Sigmoid colon (tissue), 7 donors: Measurements from ENCODE around the gene ISCU. TPM values are rescaled to one million over a fixed set of nuclear protein-coding genes. Genes with fewer than 3 reads are reported as not detected.

Source experiments
- DNase-seq: peaks from one replicate; pipeline ENCODE4 v3.0.0-alpha.2; 2019
- H3K27ac ChIP-seq, 4 donors: fragments of 200-600 bp; sonication (generic); one replicate each; pipeline ENCODE4 v1.5.1; 2016 to 2019; ENCODE audit warnings: mild to moderate bottlenecking in 1 of 4
- H3K27me3 ChIP-seq, 3 donors: fragments of 200-600 bp; sonication (generic); one replicate each; pipeline ENCODE4 v1.5.1; 2019; ENCODE audit warnings: mild to moderate bottlenecking in 1 of 3
- H3K36me3 ChIP-seq, 4 donors: fragments of 200-600 bp; sonication (generic); one replicate each; pipeline ENCODE4 v1.5.1; 2016 to 2019
- H3K4me1 ChIP-seq, 4 donors: fragments of 200-600 bp; sonication (generic); one replicate each; pipeline ENCODE4 v1.5.1; 2017 to 2019
- H3K4me3 ChIP-seq, 4 donors: fragments of 200-600 bp; sonication (generic); one replicate each; pipeline ENCODE4 v1.5.1; 2017 to 2019; ENCODE audit warnings: mild to moderate bottlenecking in 2 of 4, moderate library complexity in 1 of 4
- H3K9me3 ChIP-seq, 4 donors: fragments of 200-600 bp in 3 of 4; sonication (generic) in 3 of 4; one replicate each; pipeline versions ENCODE4 v1.5.1 to v1.6.1; 2013 to 2019
- EP300 ChIP-seq, 4 donors: sonication (generic); formaldehyde crosslinking; IDR thresholded peaks; one replicate each; pipeline ENCODE4 v1.6.1; 2017; ENCODE audit warnings: antibody characterized with exemption in 4 of 4
- POLR2A ChIP-seq, 2 donors: fragments of 450-650 bp; IDR thresholded peaks; one replicate each; pipeline ENCODE4 v1.6.1; 2016; ENCODE audit warnings: antibody characterized with exemption in 2 of 2, mild to moderate bottlenecking in 2 of 2, moderate library complexity in 2 of 2
- POLR2AphosphoS5 ChIP-seq, 4 donors: sonication (generic); formaldehyde crosslinking; IDR thresholded peaks; one replicate each; pipeline ENCODE4 v1.6.1; 2017; ENCODE audit warnings: antibody characterized with exemption in 4 of 4
- whole genome bisulfite sequencing, 2 donors: extraction: QIAGEN DNeasy Blood & Tissue Kit; methylation state at CpG; one replicate each; pipeline ENCODE4 v1.1.7; 2013; 5-methylcytosine and 5-hydroxymethylcytosine counted together
- intact Hi-C: fragments of 100-400 bp; cut with DNase I; formaldehyde crosslinking; loops from one replicate; pipeline ENCODE4 v1.15.1; 2023
- polyA plus RNA-seq, 3 donors: library from polyadenylated mRNA; stranded (reverse); fragments of 200-250 nt; gene quantifications; one replicate each; pipeline ENCODE4 v1.2.3, GENCODE V29; 2013
- total RNA-seq, 4 donors: library from RNA; depleted of rRNA; stranded (reverse); fragments of >200 nt; gene quantifications; one replicate each; pipeline ENCODE4 v1.1.0, GENCODE V29; 2016
- TF ChIP-seq, protein P1 (sequence below), 4 experiments: fragments of 450-650 bp in 3 of 4; fragments of 200-600 bp in 1 of 4; IDR thresholded peaks; one replicate each; pipeline ENCODE4 v1.5.1; 2016 to 2019; ENCODE audit warnings: antibody characterized with exemption in 4 of 4, mild to moderate bottlenecking in 3 of 4, moderate library complexity in 2 of 4
- donor health status: healthy with polysubstance abuse.
- donor health status: Bipolar disorder and iron deficiency.
- donor health status: healthy.

ISCU gene
- total and polyA plus RNA-seq, 7 donors: 117 to 294 (median 237) TPM

DNA sequence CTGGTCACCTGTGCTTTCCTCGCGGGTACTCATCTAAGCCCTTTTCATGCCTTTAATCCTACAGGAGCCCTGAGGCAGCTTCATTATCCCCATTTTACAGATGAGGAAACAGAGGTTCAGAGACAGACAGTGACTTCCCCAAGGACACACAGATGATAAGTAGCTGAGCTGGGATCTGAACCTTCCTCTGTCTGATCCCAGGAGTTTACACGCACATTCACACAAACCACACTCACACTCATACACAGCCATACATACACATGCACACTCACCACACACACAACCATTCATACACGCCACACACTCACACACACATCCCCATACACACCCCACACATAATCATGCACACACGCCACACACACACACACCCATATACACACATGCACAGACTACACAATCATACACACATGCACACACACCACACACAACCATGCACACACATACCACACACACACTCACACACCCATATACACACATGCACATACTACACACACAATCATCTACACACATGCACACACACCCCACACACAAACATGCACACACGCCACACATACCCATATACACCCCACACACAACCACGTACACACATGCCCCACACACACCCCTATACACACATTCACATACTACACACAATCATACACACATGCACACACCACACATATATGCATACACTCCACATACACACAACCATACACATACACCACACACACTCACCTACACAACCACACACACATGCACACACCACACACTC, 32.7 kb downstream of the ISCU start:
- no peak overlapping the region for H3K27ac ChIP-seq
- H3K27me3 ChIP-seq: no peaks in the 10 kb centered on the region
- H3K9me3 ChIP-seq: no peaks in the 10 kb centered on the region
- H3K4me3 ChIP-seq: no peak overlapping the region
- DNase-seq: no peak
- 91 to 92% methylated on average over 7 of the region's 7 CpGs for WGBS, 2 donors
- TF ChIP-seq, protein P1, sequence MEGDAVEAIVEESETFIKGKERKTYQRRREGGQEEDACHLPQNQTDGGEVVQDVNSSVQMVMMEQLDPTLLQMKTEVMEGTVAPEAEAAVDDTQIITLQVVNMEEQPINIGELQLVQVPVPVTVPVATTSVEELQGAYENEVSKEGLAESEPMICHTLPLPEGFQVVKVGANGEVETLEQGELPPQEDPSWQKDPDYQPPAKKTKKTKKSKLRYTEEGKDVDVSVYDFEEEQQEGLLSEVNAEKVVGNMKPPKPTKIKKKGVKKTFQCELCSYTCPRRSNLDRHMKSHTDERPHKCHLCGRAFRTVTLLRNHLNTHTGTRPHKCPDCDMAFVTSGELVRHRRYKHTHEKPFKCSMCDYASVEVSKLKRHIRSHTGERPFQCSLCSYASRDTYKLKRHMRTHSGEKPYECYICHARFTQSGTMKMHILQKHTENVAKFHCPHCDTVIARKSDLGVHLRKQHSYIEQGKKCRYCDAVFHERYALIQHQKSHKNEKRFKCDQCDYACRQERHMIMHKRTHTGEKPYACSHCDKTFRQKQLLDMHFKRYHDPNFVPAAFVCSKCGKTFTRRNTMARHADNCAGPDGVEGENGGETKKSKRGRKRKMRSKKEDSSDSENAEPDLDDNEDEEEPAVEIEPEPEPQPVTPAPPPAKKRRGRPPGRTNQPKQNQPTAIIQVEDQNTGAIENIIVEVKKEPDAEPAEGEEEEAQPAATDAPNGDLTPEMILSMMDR (IDR thresholded peaks at IDR 0.05): no peak
- TF ChIP-seq EP300 (IDR thresholded peaks at IDR 0.05): no peak
- TF ChIP-seq POLR2AphosphoS5 (IDR thresholded peaks at IDR 0.05): no peak
- no peak for TF ChIP-seq POLR2A (IDR thresholded peaks at IDR 0.05)
- H3K36me3 ChIP-seq: no peaks in the 10 kb centered on the region
- H3K4me1 ChIP-seq: no peaks in the 10 kb centered on the region
- intact Hi-C loops: no loop called here

DNA sequence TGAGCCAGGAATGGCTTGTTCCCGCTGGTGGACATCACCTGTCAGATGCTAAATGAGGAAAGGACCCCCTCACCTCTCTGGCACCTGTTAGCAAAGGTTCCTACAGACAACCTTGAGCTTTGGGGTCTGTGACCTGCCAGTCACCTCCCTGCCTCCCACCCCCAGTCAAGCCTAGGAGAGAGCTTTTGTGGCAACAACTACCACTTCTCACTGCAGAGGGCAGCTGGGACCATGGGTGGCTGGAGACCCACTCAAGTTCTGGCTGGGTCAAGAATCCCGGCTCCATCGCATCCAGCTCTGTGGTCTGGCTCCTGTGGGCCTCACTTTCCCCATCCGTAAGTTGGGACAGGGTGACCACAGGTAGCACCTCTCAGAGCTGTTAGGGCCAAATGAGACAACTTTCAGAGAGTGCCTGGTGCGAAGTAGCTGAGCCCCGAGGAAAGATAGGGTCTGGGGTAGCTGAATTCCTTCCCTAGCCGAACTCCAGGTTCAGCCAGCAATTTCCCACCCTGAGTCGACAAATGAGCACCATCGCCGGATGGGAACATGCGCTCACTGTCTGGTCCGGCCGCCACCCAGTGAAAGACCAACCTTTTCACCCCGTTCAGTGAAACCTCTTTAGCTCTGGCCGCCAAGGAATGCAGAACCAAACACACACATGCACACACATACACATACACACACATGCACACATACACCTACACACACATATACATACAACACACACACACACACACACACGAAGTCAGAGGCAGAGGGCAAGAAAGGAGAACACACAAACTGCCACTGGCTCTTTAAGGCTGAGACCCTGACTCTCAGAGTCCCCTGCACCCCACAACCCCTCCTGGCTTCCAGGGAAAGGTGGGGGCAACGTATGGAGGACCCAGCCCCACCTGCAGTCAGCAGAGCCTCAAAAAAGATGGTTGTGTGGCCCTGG, 33.6 kb downstream of the ISCU start:
- 72 to 79% methylated on average over 17 of the region's 17 CpGs for WGBS, 2 donors
- H3K27me3 ChIP-seq: no peaks in the 10 kb centered on the region
- TF ChIP-seq POLR2AphosphoS5 (IDR thresholded peaks at IDR 0.05) (no peak), EP300 (IDR thresholded peaks at IDR 0.05) (no peak), POLR2A (IDR thresholded peaks at IDR 0.05) (no peak)
- TF ChIP-seq, protein P1 (IDR thresholded peaks at IDR 0.05): no peak
- H3K9me3 ChIP-seq: no peaks in the 10 kb centered on the region
- no peak overlapping the region for H3K27ac ChIP-seq
- no peaks in the 10 kb centered on the region for H3K36me3 ChIP-seq
- DNase-seq: no peak
- no peaks in the 10 kb centered on the region for H3K4me1 ChIP-seq
- H3K4me3 ChIP-seq: peak overlapping the region in 1 of 4 donors; percentile 5
- intact Hi-C loops: no loop called here

DNA sequence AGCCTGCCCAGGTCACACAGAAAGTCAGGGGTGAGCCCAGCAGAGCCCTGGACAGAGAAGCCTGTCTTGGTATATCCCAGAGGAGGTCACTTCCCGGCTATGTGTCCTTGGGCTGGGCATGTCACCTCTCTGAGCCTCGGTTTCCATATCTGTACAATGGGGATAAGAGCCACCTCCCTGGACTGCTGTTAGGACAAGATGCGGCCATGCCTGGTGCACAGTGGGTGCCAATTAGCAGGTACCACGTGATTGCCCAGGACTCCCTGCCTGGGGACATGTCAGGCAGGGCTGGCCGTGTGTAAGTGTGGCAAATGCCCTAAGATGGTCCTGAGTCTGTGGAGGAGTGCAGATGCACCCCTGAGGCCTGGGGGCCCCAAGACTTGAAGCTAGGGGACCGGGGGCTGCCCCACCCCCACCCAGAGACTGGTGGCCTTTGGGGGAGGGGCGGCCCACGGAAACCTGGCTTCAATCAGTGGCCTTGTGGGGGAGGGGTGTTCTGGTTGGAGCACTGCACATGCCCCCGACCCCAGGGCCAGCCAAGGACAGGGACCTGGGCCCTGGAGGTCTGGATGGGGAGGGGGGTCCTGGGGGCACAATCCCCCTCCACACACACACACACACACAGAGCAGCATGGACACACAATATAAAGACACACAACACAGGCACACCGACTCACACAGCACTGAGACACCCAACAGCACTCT, 34.6 kb downstream of the ISCU start:
- Histone ChIP-seq H3K27ac (peak overlapping the region in 1 of 4 donors; percentile 31), H3K4me3 (peak overlapping the region in 3 of 4 donors; percentile 21 to 32 (median 30)), H3K4me1 (no peaks in the 10 kb centered on the region), H3K27me3 (no peaks in the 10 kb centered on the region), H3K36me3 (no peaks in the 10 kb centered on the region), H3K9me3 (no peaks in the 10 kb centered on the region)
- 54 to 69% methylated on average over 10 of the region's 10 CpGs for WGBS, 2 donors
- TF ChIP-seq POLR2AphosphoS5 (IDR thresholded peaks at IDR 0.05) (no peak), POLR2A (IDR thresholded peaks at IDR 0.05) (no peak), EP300 (IDR thresholded peaks at IDR 0.05) (no peak)
- TF ChIP-seq, protein P1 (IDR thresholded peaks at IDR 0.05): no peak
- intact Hi-C loops: no loop called here
- no peak for DNase-seq

DNA sequence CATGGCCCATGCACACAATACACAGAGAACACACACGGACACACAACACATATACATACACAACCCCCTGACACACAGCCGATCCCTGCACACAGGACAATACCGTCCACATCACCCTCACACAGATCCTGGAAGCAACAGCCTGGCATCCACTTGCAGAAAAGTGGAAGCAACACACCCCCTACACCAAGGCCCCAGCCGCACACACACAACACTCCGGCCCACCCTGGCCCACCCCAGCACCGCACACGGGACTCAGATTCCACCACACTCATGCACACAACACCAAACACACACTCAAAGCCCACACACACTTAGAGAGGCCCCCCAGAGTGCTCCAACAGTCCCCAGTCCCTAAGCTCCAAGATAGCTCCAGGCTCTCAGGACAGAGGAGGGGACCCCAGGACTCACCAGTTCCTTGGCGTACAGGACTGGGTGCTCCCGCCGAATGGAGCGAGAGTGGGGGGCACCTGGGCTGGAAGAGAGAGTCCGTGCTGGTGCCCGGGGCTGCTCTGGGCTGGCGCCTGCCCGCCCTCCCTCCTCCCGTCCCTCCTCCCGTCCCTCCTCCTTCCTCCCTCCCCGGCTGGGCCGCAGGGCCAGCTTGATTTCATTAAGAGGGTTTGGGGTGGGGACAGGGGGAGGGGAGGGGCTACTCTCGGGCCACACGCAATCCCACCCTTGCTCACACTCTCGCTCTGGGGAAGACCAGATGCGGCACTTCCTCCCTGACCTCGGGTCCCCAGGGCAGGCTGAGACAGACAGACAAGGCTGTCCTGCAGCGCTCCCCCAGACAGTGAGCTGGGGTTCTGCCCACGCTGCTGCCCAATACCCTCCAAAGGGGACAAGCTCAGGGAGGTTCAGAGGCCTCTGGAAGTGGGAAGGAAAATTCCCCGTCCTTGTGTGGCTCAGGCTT, 35.4 kb downstream of the ISCU start, which contains the start of gene TMEM119:
TSS of gene TMEM119 (minus strand) at position 526 of the 913 bp plus-strand sequence. CDS start 5,701 bp downstream, outside the sequence.
- 42 to 55% methylated on average over 27 of the region's 27 CpGs for WGBS, 2 donors
- no peak for TF ChIP-seq POLR2A (IDR thresholded peaks at IDR 0.05)
- no peak for TF ChIP-seq POLR2AphosphoS5 (IDR thresholded peaks at IDR 0.05)
- TF ChIP-seq EP300 (IDR thresholded peaks at IDR 0.05): no peak
- TF ChIP-seq, protein P1 (IDR thresholded peaks at IDR 0.05): no peak
- DNase-seq: peak; percentile 76
- Histone ChIP-seq H3K27ac (peak within 1 kb of the TSS in 2 of 4 donors; percentile 12 to 31), H3K4me3 (peak within 1 kb of the TSS in 3 of 4 donors; percentile 21 to 32 (median 30)), H3K27me3 (no peaks in the 10 kb centered on the region), H3K36me3 (no peaks in the 10 kb centered on the region), H3K4me1 (no peaks in the 10 kb centered on the region), H3K9me3 (no peaks in the 10 kb centered on the region)
- intact Hi-C loops: no loop called here
